Hematopoietic multipotent progenitor cell treated with erythropoietin and hydrocortisone succinate and interleukin-3 and kit ligand, for 17 days (in vitro differentiated cells): Measurements from ENCODE around the gene NUP188.
A peak's percentile ranks its signal among the peaks of the same experiment; 100 is the strongest.

ENCODE experiments used
- DNase-seq: peaks from one replicate; pipeline ENCODE4 v3.0.0-alpha.2; 2015; ENCODE audit warnings: low spot score

Gene NUP188

GRCh38 chr9:128947527-128948301 lies at the start of gene NUP188, which contains the start of gene DOLK:
Gene NUP188 (plus strand): TSS chr9:128947699. CDS start chr9:128947720, 21 bp downstream.
Gene DOLK (minus strand): TSS chr9:128947603. CDS start chr9:128947303, 300 bp downstream.
- DNase-seq, result peak; percentile 97

GRCh38 chr9:128898382-128898781 lies 49.1 kb upstream of the NUP188 start:
- no peak for DNase-seq

- no peak for DNase-seq
Observed at GRCh38 chr9:128898845-128899565, 48.5 kb upstream of the NUP188 start.

- DNase-seq, result peak; percentile 46
Observed at GRCh38 chr9:128899566-128900322, 47.8 kb upstream of the NUP188 start.

GRCh38 chr9:128901379-128901778 lies 46.1 kb upstream of the NUP188 start:
- DNase-seq, result no peak

GRCh38 chr9:128901822-128902221 lies 45.7 kb upstream of the NUP188 start:
- DNase-seq, result no peak

- DNase-seq, result no peak
Observed at GRCh38 chr9:128902351-128903078, 45.0 kb upstream of the NUP188 start.

GRCh38 chr9:128903079-128903461 lies 44.4 kb upstream of the NUP188 start:
- no peak for DNase-seq

GRCh38 chr9:128903871-128904620 lies 43.5 kb upstream of the NUP188 start:
- DNase-seq, result no peak

GRCh38 chr9:128905964-128906363 lies 41.5 kb upstream of the NUP188 start:
- no peak for DNase-seq

GRCh38 chr9:128906741-128907140 lies 40.8 kb upstream of the NUP188 start:
- DNase-seq, result no peak

GRCh38 chr9:128908372-128908771 lies 39.1 kb upstream of the NUP188 start:
- no peak for DNase-seq

- no peak for DNase-seq
Observed at GRCh38 chr9:128909859-128910258, 37.6 kb upstream of the NUP188 start.

GRCh38 chr9:128910906-128911305 lies 36.6 kb upstream of the NUP188 start:
- DNase-seq, result no peak

GRCh38 chr9:128911529-128912035 lies 35.9 kb upstream of the NUP188 start:
- peak; percentile 23 for DNase-seq

- no peak for DNase-seq
Observed at GRCh38 chr9:128912270-128912853, 35.1 kb upstream of the NUP188 start.

- DNase-seq, result no peak
Observed at GRCh38 chr9:128913048-128913900, 34.2 kb upstream of the NUP188 start.

- DNase-seq, result no peak
Observed at GRCh38 chr9:128913995-128914772, 33.3 kb upstream of the NUP188 start.

GRCh38 chr9:128916204-128916603 lies 31.3 kb upstream of the NUP188 start:
- DNase-seq, result no peak
